Neural cell (in vitro differentiated cells): Measurements from ENCODE around the gene DDX47.

Experiments
- CTCF ChIP-seq: fragments of 450-650 bp; IDR thresholded peaks from 2 replicates; pipeline ENCODE4 v1.5.1; 2014; ENCODE audit warnings: antibody characterized with exemption, mild to moderate bottlenecking, moderate library complexity; ENCODE audit not compliant: poor library complexity, severe bottlenecking
- EP300 ChIP-seq: fragments of 450-650 bp; conservative IDR thresholded peaks from 2 replicates; pipeline ENCODE4 v1.6.1; 2014; ENCODE audit warnings: antibody characterized with exemption, mild to moderate bottlenecking, moderate library complexity; ENCODE audit not compliant: poor library complexity, severe bottlenecking
- EZH2 ChIP-seq: fragments of 200-600, 300-800 bp; shearing (Covaris generic), sonication (generic); IDR thresholded peaks from 2 replicates; pipeline ENCODE4 v1.6.1; 2014; ENCODE audit warnings: antibody characterized with exemption, low read length, borderline replicate concordance, mild to moderate bottlenecking; ENCODE audit not compliant: insufficient read depth, poor library complexity, severe bottlenecking
- MXI1 ChIP-seq: fragments of 450-650 bp; conservative IDR thresholded peaks from 2 replicates; pipeline ENCODE4 v1.6.1; 2014; ENCODE audit warnings: antibody characterized with exemption, mild to moderate bottlenecking; ENCODE audit not compliant: poor library complexity, severe bottlenecking
- POLR2AphosphoS5 ChIP-seq: IDR thresholded peaks from 2 replicates; pipeline ENCODE4 v1.6.1; 2012
- RAD21 ChIP-seq: fragments of 450-650 bp; conservative IDR thresholded peaks from 2 replicates; pipeline ENCODE4 v1.6.1; 2014; ENCODE audit warnings: antibody characterized with exemption, mild to moderate bottlenecking, moderate library complexity
- SMC3 ChIP-seq: fragments of 450-650 bp; conservative IDR thresholded peaks from 2 replicates; pipeline ENCODE4 v1.6.1; 2014; ENCODE audit warnings: antibody characterized with exemption, mild to moderate bottlenecking, moderate library complexity; ENCODE audit not compliant: poor library complexity
- TAF1 ChIP-seq: IDR thresholded peaks from 2 replicates; pipeline ENCODE4 v1.6.1; 2012; ENCODE audit warnings: low read depth
- TF ChIP-seq, protein P1 (sequence below): IDR thresholded peaks from 2 replicates; pipeline ENCODE4 v1.6.1; 2012; ENCODE audit warnings: borderline replicate concordance

DNA sequence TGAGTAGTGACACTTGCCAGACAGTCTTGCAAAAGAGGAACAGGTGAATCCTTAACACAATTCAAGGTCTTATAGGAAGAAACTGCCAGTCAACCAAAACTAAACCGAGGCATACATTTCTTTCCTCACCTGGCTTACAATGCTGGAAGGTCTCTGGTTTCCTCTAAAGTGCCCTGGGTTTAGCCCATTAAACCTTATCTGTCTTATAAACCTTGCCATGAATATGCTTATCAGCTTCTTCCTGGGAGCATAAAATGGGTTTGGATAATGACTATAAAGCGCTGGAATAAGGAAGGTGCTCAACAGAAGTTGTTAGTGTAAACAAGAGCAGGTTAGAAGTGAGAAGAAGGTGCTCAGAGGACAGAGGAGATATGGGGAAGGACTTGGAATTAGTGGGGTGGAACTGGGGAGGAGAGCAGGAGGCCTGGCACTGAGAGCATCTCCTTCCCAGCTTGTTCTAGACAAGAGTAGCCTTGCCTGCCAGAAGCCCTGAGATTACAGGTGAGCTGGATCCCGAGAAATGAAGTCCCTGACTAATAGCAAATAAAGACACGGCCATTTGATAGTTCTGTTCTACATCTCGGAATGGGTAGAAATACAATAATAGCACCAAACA is 64.1 kb downstream of the DDX47 start:
- TF ChIP-seq, protein P1, sequence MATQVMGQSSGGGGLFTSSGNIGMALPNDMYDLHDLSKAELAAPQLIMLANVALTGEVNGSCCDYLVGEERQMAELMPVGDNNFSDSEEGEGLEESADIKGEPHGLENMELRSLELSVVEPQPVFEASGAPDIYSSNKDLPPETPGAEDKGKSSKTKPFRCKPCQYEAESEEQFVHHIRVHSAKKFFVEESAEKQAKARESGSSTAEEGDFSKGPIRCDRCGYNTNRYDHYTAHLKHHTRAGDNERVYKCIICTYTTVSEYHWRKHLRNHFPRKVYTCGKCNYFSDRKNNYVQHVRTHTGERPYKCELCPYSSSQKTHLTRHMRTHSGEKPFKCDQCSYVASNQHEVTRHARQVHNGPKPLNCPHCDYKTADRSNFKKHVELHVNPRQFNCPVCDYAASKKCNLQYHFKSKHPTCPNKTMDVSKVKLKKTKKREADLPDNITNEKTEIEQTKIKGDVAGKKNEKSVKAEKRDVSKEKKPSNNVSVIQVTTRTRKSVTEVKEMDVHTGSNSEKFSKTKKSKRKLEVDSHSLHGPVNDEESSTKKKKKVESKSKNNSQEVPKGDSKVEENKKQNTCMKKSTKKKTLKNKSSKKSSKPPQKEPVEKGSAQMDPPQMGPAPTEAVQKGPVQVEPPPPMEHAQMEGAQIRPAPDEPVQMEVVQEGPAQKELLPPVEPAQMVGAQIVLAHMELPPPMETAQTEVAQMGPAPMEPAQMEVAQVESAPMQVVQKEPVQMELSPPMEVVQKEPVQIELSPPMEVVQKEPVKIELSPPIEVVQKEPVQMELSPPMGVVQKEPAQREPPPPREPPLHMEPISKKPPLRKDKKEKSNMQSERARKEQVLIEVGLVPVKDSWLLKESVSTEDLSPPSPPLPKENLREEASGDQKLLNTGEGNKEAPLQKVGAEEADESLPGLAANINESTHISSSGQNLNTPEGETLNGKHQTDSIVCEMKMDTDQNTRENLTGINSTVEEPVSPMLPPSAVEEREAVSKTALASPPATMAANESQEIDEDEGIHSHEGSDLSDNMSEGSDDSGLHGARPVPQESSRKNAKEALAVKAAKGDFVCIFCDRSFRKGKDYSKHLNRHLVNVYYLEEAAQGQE: no peak
- TF ChIP-seq TAF1 (no peak), CTCF (no peak), RAD21 (no peak), EZH2 (no peak), EP300 (no peak), POLR2AphosphoS5 (no peak), SMC3 (no peak), MXI1 (no peak)
